ENCODE measurements around the gene KSR2. TPM values are rescaled to one million over a fixed set of nuclear protein-coding genes. Genes with fewer than 3 reads are reported as not detected.

Gene KSR2
- total RNA-seq, 1 experiment from 2014 or later = 2.0 TPM

GRCh38 chr12:117570608-117571007, 398.2 kb downstream of the KSR2 start:
- POLR2A ChIA-PET (ENCODE audit: unreplicated experiment) = no interaction called here
- Histone ChIP-seq H3K36me3 (ENCODE audit: low read depth) (no peaks in the 10 kb centered on the region), H3K4me3 (no peak overlapping the region), H3K27ac (no peak overlapping the region), H3K9me3 (ENCODE audit: insufficient read depth, low read depth) (no peaks in the 10 kb centered on the region), H4K20me1 (ENCODE audit: insufficient read depth) (peaks cover 4% of the 10 kb centered on the region; the same call in 1 of the 2 replicates), H3K79me2 (ENCODE audit: low read depth) (no peaks in the 10 kb centered on the region), H3F3A (ENCODE audit: insufficient read depth, low read depth) (no peaks in the 10 kb centered on the region), H3K4me2 (no peak overlapping the region), H3K27me3 (ENCODE audit: insufficient read depth, low read depth) (peaks cover 70% of the 10 kb centered on the region), H2AFZ (no peak overlapping the region), H3K9me2 (ENCODE audit: insufficient read depth) (no peaks in the 10 kb centered on the region), H3K4me1 (replicated peaks; ENCODE audit: insufficient read depth) (no peaks in the 10 kb centered on the region)
- intact Hi-C loops (cut with micrococcal nuclease; ENCODE audit: unreplicated experiment) = no loop called here
- no TSS peak for BruUV-seq (replicated peaks)
- CTCF ChIA-PET = no interaction called here
- TF ChIP-seq CTCF (conservative IDR thresholded peaks at IDR 0.05) = no peak
- TF ChIP-seq EZH2 (IDR thresholded peaks at IDR 0.05; ENCODE audit: low read depth) = no peak
- no peak for DNase-seq

DNA sequence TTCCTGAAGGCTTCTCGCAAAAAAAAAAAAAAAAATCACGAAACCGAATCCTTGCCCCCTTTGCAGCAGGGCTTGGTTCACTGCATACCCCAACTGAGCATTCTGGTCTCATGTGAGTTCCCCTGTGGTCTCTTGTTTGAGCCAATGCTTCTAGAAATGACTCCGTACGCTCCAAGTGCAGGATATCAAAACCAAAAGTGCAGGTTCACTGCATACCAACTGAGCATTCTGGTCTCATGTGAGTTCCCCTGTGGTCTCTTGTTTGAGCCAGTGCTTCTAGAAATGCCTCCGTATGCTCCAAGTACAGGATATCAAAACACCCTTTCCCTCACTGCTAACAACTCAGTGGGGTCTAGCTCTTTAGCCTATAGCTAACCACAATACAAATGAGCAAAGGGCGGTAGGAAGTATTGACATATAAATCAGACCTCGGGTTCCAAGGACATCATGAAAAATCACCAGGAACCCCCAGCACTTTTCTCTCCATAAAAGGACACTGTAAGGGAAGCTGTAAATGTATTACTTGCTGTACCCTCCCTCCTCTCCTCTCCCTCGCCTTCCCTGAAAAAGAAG, 401.1 kb downstream of the KSR2 start:
- no TSS peak for BruUV-seq (replicated peaks)
- H3K4me3 ChIP-seq = no peak overlapping the region
- H3K4me1 ChIP-seq (replicated peaks; ENCODE audit: insufficient read depth) = no peaks in the 10 kb centered on the region
- no peak overlapping the region for H3K27ac ChIP-seq
- no peaks in the 10 kb centered on the region for H3F3A ChIP-seq (ENCODE audit: insufficient read depth, low read depth)
- intact Hi-C loops (cut with micrococcal nuclease; ENCODE audit: unreplicated experiment) = no loop called here
- H3K4me2 ChIP-seq = no peak overlapping the region
- no peaks in the 10 kb centered on the region for H3K9me2 ChIP-seq (ENCODE audit: insufficient read depth)
- TF ChIP-seq EZH2 (IDR thresholded peaks at IDR 0.05; ENCODE audit: low read depth) (no peak), CTCF (conservative IDR thresholded peaks at IDR 0.05) (no peak)
- H2AFZ ChIP-seq = no peak overlapping the region
- H3K9me3 ChIP-seq (ENCODE audit: insufficient read depth, low read depth) = no peaks in the 10 kb centered on the region
- DNase-seq = no peak
- POLR2A ChIA-PET (ENCODE audit: unreplicated experiment) = no interaction called here
- no peaks in the 10 kb centered on the region for H3K36me3 ChIP-seq (ENCODE audit: low read depth)
- no peaks in the 10 kb centered on the region for H4K20me1 ChIP-seq (ENCODE audit: insufficient read depth)
- CTCF ChIA-PET = no interaction called here
- H3K79me2 ChIP-seq (ENCODE audit: low read depth) = no peaks in the 10 kb centered on the region
- peaks cover 70% of the 10 kb centered on the region for H3K27me3 ChIP-seq (ENCODE audit: insufficient read depth, low read depth)

DNA sequence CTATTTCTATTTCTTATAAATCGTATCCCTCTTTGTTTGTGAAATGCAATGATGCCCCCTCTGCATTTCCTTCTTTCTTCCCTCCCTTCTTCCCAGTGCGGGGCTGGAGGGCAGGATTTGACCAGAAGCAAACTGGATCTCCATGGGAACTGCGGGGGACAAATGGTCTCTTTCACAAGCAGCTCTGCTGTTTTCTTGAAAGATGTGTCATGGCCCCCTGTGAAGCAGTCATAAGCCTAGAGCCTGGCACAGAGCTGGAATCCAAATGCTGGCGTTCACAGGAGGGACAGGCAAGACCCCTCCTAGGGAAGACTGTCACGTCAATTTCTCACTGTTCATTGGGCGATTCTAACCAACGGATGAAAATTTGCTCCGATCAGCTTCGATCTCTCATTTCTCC, 403.9 kb downstream of the KSR2 start:
- no peaks in the 10 kb centered on the region for H3K4me1 ChIP-seq (replicated peaks; ENCODE audit: insufficient read depth)
- CTCF ChIA-PET = no interaction called here
- no peak overlapping the region for H3K4me2 ChIP-seq
- no TSS peak for BruUV-seq (replicated peaks)
- H3K27me3 ChIP-seq (ENCODE audit: insufficient read depth, low read depth) = peaks cover 48% of the 10 kb centered on the region
- no peaks in the 10 kb centered on the region for H3K79me2 ChIP-seq (ENCODE audit: low read depth)
- no peak overlapping the region for H3K27ac ChIP-seq
- DNase-seq = no peak
- H3K4me3 ChIP-seq = no peak overlapping the region
- H3K9me3 ChIP-seq (ENCODE audit: insufficient read depth, low read depth) = no peaks in the 10 kb centered on the region
- H2AFZ ChIP-seq = no peak overlapping the region
- POLR2A ChIA-PET (ENCODE audit: unreplicated experiment) = no interaction called here
- TF ChIP-seq EZH2 (IDR thresholded peaks at IDR 0.05; ENCODE audit: low read depth) (no peak), CTCF (conservative IDR thresholded peaks at IDR 0.05) (no peak)
- H3F3A ChIP-seq (ENCODE audit: insufficient read depth, low read depth) = no peaks in the 10 kb centered on the region
- intact Hi-C loops (cut with micrococcal nuclease; ENCODE audit: unreplicated experiment) = no loop called here
- H3K9me2 ChIP-seq (ENCODE audit: insufficient read depth) = no peaks in the 10 kb centered on the region
- H4K20me1 ChIP-seq (ENCODE audit: insufficient read depth) = no peaks in the 10 kb centered on the region
- no peaks in the 10 kb centered on the region for H3K36me3 ChIP-seq (ENCODE audit: low read depth)
